Retinal pigment epithelial cell (primary cell): ENCODE data around the gene CTIF.
"Not testable (repeated sequence)": the region's sequence is repeated elsewhere in the genome, so short reads cannot be mapped to it uniquely, and the experiment has no call there.

Experiments used
- DNase-seq: peaks from one replicate; pipeline ENCODE4 v3.0.0-alpha.2; 2010; ENCODE audit warnings: low read depth
- H3K4me3 ChIP-seq: 2 replicates; pipeline ENCODE4 v1.5.1; 2011; ENCODE audit warnings: mild to moderate bottlenecking, low read length, control low read depth, moderate library complexity
- TF ChIP-seq, protein P1 (sequence below): conservative IDR thresholded peaks from 2 replicates; pipeline ENCODE4 v1.5.1; 2011; ENCODE audit warnings: low read depth, low read length, control low read depth, inconsistent platforms

CTIF gene

DNA sequence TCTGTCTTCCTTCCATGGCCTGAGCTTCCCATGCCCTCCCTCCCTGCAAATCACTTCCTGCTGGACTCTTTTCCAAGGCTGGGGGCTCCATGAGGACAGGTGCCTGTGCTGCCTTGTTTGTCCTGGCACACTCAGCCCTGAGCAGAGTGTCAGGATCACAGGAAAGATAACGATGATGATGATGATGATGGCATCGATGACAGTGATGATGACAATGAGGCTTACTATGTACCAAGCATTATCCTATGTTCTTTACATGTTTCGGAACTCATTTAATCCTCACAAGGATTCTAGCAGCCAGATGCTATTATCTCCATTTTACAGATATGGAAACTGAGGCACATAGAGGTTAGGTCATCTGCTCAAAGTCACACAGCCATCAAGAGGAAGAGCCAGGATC is 170.0 kb downstream of the CTIF start:
- no peak overlapping the region for H3K4me3 ChIP-seq
- DNase-seq, result no peak
- TF ChIP-seq, protein P1, sequence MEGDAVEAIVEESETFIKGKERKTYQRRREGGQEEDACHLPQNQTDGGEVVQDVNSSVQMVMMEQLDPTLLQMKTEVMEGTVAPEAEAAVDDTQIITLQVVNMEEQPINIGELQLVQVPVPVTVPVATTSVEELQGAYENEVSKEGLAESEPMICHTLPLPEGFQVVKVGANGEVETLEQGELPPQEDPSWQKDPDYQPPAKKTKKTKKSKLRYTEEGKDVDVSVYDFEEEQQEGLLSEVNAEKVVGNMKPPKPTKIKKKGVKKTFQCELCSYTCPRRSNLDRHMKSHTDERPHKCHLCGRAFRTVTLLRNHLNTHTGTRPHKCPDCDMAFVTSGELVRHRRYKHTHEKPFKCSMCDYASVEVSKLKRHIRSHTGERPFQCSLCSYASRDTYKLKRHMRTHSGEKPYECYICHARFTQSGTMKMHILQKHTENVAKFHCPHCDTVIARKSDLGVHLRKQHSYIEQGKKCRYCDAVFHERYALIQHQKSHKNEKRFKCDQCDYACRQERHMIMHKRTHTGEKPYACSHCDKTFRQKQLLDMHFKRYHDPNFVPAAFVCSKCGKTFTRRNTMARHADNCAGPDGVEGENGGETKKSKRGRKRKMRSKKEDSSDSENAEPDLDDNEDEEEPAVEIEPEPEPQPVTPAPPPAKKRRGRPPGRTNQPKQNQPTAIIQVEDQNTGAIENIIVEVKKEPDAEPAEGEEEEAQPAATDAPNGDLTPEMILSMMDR, result no peak

DNA sequence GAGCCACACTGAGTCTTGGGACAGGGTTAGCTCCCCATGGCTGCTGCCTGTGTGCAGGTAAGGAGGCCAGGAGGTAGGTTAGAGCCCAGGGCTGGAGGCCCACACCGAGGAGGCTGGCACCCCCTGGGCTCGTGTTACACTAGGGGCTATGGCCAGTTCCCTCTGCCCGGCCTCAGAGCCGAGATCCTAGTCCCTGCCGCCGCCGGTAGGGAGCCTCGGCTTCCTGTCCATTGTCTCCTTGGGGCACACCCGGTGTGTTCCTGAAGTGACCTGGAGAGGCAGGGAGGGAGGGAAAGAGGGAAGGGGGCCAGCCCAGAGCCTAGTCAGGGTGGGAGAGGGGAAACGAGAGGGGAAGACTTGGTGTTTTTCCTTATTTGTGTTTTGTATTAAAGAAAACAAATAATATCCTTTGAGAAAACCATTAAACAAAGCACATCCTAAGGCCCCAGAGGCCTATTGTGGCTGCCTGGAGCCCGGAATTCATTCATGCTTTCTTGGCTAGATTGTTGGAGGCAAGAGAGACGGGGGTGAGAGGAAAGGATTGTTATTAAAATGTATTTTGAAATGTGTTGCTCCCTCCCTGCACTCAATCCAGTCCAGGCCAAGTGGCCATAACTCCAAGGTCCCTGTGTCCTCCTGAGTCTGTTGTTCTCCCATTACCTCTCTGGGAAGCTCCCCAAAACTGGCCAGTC is 170.7 kb downstream of the CTIF start:
- TF ChIP-seq, protein P1, result no peak
- no peak for DNase-seq
- no peak overlapping the region for H3K4me3 ChIP-seq

DNA sequence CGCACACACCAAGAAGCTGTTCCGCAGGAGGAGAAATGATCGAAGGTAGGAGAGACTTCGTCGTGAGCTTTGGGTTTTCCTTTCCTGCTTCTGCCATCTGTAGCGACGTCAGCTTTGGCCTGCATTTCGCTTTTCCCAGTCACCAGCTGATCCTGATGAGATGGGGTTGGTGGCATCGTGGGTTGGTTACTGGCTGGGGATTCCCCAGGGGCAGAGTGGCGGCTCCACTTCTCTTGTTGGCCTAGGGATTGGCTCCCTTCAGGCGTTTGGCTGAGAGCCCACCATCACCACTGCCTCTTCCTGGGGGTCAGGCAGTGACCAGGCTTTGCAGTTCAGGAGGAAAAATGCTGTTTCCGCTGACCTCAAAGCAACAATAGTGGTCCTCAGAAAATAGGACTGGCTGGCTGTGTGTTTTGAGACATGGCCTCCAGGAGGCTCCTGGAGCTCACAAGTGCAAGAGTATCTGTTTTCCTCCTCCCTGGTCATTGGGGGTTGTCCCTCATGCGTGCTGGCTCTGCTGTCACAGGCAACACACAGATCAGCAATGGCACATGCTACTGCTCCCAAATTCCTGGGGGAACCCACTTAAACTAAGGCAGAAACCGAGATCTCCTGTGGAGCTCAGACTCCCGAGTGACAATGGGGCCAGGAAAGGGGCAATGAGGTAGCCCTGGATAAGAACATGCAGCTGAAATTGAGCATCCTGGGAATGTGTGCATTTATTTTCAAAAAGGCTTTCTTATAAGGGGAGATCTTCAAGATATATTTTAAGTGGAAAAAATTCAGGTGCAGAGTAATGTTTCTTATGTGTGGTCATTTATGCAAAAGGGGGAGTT is 173.0 kb downstream of the CTIF start:
- no peak overlapping the region for H3K4me3 ChIP-seq
- no peak for DNase-seq
- TF ChIP-seq, protein P1, result peak; percentile 73

DNA sequence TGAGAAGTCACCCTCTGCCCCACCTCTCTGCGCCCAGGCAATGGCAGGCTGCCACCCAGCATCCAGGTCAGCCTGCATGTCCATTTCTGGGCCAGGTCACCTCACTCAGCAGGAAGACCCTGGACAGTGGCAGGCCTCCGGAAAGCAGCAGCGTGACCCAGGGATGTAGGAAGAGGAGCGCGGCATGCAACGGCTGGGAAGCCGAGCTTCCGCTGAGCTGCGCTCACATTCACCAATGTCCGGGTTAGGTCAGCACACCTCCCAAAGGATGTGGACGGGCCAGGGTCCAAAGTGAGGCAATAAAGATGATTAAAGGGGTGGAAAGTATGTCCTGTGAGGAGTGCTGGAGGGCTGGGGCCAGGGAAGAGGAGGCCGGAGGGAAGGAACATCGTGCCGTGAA is 174.5 kb downstream of the CTIF start:
- no peak for DNase-seq
- no peak overlapping the region for H3K4me3 ChIP-seq
- TF ChIP-seq, protein P1, result no peak

DNA sequence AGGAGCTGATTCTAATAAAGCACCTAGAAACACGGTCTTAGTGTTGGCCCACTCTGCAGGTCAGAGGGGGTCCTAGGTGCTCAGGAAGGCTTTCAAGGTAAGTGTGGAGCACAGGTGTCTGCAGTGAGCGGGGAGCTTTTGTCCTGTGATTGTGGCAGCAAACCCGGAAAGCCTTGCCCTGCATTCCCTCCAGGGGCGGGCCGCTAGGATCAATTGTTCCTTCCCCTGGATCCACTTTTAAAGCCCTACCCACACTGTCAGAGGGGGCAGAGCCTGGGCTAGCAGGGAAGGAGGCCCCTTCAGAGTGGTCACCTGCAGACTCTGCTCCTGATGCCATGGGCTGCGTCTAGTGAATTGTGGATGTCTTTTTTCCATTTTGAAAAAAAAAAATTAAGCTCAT is 176.0 kb downstream of the CTIF start:
- TF ChIP-seq, protein P1, result no peak
- H3K4me3 ChIP-seq, result no peak overlapping the region
- no peak for DNase-seq

DNA sequence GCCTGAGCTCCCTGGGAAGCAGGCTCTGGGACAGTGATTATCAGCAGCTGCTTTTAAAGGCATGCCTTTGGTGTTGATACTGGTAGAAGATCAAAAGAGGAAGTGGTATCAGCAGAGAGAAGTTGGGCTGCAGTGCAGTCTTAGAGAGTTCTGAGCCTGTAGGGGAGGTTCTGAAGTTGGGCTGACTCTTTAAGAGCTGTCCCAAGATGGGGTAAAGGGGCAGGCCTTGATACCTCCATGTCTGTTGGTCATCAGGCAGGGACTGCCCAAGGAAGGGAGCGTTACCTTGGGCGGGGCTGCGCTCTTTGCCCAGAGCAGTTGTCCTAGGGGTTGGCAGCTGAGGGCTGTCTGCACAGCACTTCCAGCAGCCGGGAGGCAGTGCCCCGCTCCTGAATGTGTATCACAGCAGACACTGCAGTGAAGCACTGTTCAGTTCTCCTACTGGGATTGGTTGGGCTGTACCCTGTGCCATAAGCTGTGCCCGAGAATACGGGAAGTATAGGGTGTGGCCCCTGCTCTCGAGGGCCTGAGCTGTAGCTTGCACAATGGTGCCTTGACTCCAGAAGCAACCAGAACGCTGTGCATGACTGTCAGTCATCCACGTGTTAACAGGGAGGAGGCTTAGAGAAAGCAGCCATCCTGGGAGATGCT is 177.0 kb downstream of the CTIF start:
- no peak for DNase-seq
- no peak overlapping the region for H3K4me3 ChIP-seq
- TF ChIP-seq, protein P1, result no peak

DNA sequence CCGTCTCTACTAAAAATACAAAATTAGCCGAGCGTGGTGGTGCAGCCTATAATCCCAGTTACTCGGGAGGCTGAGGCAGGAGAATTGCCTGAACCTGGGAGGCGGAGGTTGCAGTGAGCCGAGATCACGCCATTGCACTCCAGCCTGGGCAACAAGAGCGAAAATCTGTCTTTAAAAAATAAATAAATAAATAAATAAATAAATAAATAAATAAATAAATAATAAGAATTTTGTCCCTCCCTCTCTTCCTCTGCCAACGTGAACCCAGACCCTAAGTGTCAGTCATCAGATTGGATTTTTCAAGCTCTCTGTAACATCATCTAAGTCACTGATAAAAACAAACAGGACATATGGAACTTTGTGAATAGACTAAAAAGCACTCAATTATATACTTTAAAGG is 178.4 kb downstream of the CTIF start:
- not testable (repeated sequence) for H3K4me3 ChIP-seq, DNase-seq
